ENCODE measurements around the gene WWOX. TPM values are rescaled to one million over a fixed set of nuclear protein-coding genes. Genes with fewer than 3 reads are reported as not detected.

WWOX gene
- total and polyA plus RNA-seq, 2 donors (not counting 1 experiment from before 2014, with no cell fraction given): 10.5 to 42.3 TPM

DNA sequence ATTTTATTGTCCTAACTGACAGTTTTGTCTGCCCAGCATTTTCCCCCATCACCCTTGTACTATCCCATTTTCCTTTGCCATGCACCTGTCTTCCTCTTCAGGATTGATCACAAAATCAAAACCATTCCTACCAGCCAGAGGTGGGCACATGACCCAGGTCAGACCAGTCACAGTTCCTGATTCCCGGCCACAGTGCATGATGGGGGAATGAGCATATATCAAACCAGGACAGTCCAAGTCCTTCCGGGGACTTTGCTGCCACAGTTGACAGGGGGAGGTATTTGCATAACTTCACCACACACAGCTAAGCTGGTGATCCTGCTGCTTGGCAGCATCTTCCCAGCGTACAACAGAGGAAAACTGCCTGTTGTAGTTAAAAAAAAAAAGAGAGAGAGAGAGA lies 493.9 kb downstream of the WWOX start:
- Mint-ChIP-seq H3K27me3 (no peaks in the 10 kb centered on the region), H3K27ac (no peak overlapping the region), H3K4me3 (no peak overlapping the region), H3K9me3 (ENCODE audit: insufficient read depth) (no peaks in the 10 kb centered on the region), H3K4me1 (peaks cover 9% of the 10 kb centered on the region)
- intact Hi-C loops (cut with micrococcal nuclease): no loop called here
- Histone ChIP-seq H3K9me3 (ENCODE audit: control extremely low read depth in 1 of 3, control insufficient read depth in 2 of 3, insufficient read depth in 1 of 3, low read length in 2 of 3) (no peaks in the 10 kb centered on the region), H3K36me3 (replicated peaks in 1 of 2; ENCODE audit: control extremely low read depth in 1 of 2, control insufficient read depth in 1 of 2, extremely low read depth in 1 of 2, insufficient read depth in 2 of 2, low read length in 1 of 2) (no peaks in the 10 kb centered on the region), H3K79me2 (ENCODE audit: control insufficient read depth, insufficient read depth, low read length) (no peaks in the 10 kb centered on the region), H3K9ac (ENCODE audit: low read length) (no peak overlapping the region), H3K4me2 (replicated peaks; ENCODE audit: low read depth, low read length, poor library complexity, severe bottlenecking) (no peak overlapping the region), H2AFZ (ENCODE audit: insufficient read depth, low read depth, low read length, poor library complexity, severe bottlenecking) (no peak overlapping the region), H4K20me1 (ENCODE audit: control insufficient read depth, insufficient read depth, low read length, poor library complexity, severe bottlenecking) (no peaks in the 10 kb centered on the region), H3K27me3 (replicated peaks in 1 of 4; ENCODE audit: control extremely low read depth in 1 of 4, control insufficient read depth in 3 of 4, insufficient read depth in 4 of 4, low read length in 3 of 4) (no peaks in the 10 kb centered on the region), H3K4me3 (ENCODE audit: control extremely low read depth in 1 of 5, extremely low read depth in 1 of 5, insufficient read depth in 1 of 5, low read depth in 2 of 5, low read length in 4 of 5) (no peak overlapping the region), H3K27ac (ENCODE audit: low read length in 2 of 2) (no peak overlapping the region), H3K4me1 (ENCODE audit: control insufficient read depth in 2 of 2, insufficient read depth in 2 of 2, low read length in 2 of 2) (no peaks in the 10 kb centered on the region)
- CTCF ChIA-PET: interaction anchor here (1.0 kb wide), 1 partner anchor 8 kb away, joined by 3 read pairs; no protein-coding TSS in a partner anchor
- no peak for DNase-seq
- TF ChIP-seq EZH2 (IDR thresholded peaks at IDR 0.05; ENCODE audit: borderline replicate concordance, insufficient read depth, low read depth, low read length, poor library complexity, severe bottlenecking): no peak
- TF ChIP-seq, protein P1, sequence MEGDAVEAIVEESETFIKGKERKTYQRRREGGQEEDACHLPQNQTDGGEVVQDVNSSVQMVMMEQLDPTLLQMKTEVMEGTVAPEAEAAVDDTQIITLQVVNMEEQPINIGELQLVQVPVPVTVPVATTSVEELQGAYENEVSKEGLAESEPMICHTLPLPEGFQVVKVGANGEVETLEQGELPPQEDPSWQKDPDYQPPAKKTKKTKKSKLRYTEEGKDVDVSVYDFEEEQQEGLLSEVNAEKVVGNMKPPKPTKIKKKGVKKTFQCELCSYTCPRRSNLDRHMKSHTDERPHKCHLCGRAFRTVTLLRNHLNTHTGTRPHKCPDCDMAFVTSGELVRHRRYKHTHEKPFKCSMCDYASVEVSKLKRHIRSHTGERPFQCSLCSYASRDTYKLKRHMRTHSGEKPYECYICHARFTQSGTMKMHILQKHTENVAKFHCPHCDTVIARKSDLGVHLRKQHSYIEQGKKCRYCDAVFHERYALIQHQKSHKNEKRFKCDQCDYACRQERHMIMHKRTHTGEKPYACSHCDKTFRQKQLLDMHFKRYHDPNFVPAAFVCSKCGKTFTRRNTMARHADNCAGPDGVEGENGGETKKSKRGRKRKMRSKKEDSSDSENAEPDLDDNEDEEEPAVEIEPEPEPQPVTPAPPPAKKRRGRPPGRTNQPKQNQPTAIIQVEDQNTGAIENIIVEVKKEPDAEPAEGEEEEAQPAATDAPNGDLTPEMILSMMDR (IDR thresholded peaks at IDR 0.05): no peak
- ATAC-seq (ENCODE audit: low read depth): no peak
- WGBS (ENCODE audit: insufficient coverage): 86% methylated on average over 1 of the region's 3 CpGs
- POLR2A ChIA-PET: no interaction called here

- Histone ChIP-seq H3K4me2 (replicated peaks; ENCODE audit: low read depth, low read length, poor library complexity, severe bottlenecking) (no peak overlapping the region), H3K36me3 (replicated peaks in 1 of 2; ENCODE audit: control extremely low read depth in 1 of 2, control insufficient read depth in 1 of 2, extremely low read depth in 1 of 2, insufficient read depth in 2 of 2, low read length in 1 of 2) (no peaks in the 10 kb centered on the region), H4K20me1 (ENCODE audit: control insufficient read depth, insufficient read depth, low read length, poor library complexity, severe bottlenecking) (no peaks in the 10 kb centered on the region), H3K27me3 (replicated peaks in 1 of 4; ENCODE audit: control extremely low read depth in 1 of 4, control insufficient read depth in 3 of 4, insufficient read depth in 4 of 4, low read length in 3 of 4) (no peaks in the 10 kb centered on the region), H3K9ac (ENCODE audit: low read length) (no peak overlapping the region), H3K27ac (ENCODE audit: low read length in 2 of 2) (no peak overlapping the region), H3K4me3 (ENCODE audit: control extremely low read depth in 1 of 5, extremely low read depth in 1 of 5, insufficient read depth in 1 of 5, low read depth in 2 of 5, low read length in 4 of 5) (no peak overlapping the region), H3K79me2 (ENCODE audit: control insufficient read depth, insufficient read depth, low read length) (no peaks in the 10 kb centered on the region), H2AFZ (ENCODE audit: insufficient read depth, low read depth, low read length, poor library complexity, severe bottlenecking) (no peak overlapping the region), H3K4me1 (ENCODE audit: control insufficient read depth in 2 of 2, insufficient read depth in 2 of 2, low read length in 2 of 2) (no peaks in the 10 kb centered on the region), H3K9me3 (ENCODE audit: control extremely low read depth in 1 of 3, control insufficient read depth in 2 of 3, insufficient read depth in 1 of 3, low read length in 2 of 3) (no peaks in the 10 kb centered on the region)
- intact Hi-C loops (cut with micrococcal nuclease): no loop called here
- H3K27ac Mint-ChIP-seq: no peak overlapping the region
- TF ChIP-seq EZH2 (IDR thresholded peaks at IDR 0.05; ENCODE audit: borderline replicate concordance, insufficient read depth, low read depth, low read length, poor library complexity, severe bottlenecking): no peak
- TF ChIP-seq, protein P1 (IDR thresholded peaks at IDR 0.05): no peak
- DNase-seq (no peak), ATAC-seq (ENCODE audit: low read depth) (no peak)
- no peaks in the 10 kb centered on the region for H3K27me3 Mint-ChIP-seq
- H3K4me3 Mint-ChIP-seq: no peak overlapping the region
- WGBS (ENCODE audit: insufficient coverage): 100% methylated on average over 1 of the region's 7 CpGs
- POLR2A ChIA-PET: no interaction called here
- H3K9me3 Mint-ChIP-seq (ENCODE audit: insufficient read depth): no peaks in the 10 kb centered on the region
- H3K4me1 Mint-ChIP-seq: peaks cover 9% of the 10 kb centered on the region
- CTCF ChIA-PET: no interaction called here
These were observed 494.7 kb downstream of the WWOX start for GRCh38 chr16:78594191-78594590.
